Measurements from ENCODE around the gene RNU5D-1. TPM values are rescaled to one million over a fixed set of nuclear protein-coding genes. Genes with fewer than 3 reads are reported as not detected.

Gene RNU5D-1
- total and polyA plus RNA-seq, 2 of the 13 experiments (the other 11 are each of a cell fraction or from before 2014, with no cell fraction given) = 165 TPM; not detected in 1

GRCh38 chr1:44730741-44731512, at the start of gene RNU5D-1 (continued):
- no peak for TF ChIP-seq BRD4 (CRISPR knock-in tag; IDR thresholded peaks at IDR 0.05)
- TF ChIP-seq THAP9 (CRISPR knock-in tag; IDR thresholded peaks at IDR 0.05; ENCODE audit: borderline replicate concordance) = no peak
- no peak for TF ChIP-seq ETS1 (CRISPR knock-in tag; IDR thresholded peaks at IDR 0.05)
- no peak for TF ChIP-seq MYNN (CRISPR knock-in tag; IDR thresholded peaks at IDR 0.05; ENCODE audit: low read depth)
- 0 out of 2 replicates have a peak, but pooled peaks have one; percentile 36 for TF ChIP-seq GLI4 (CRISPR knock-in tag; IDR thresholded peaks at IDR 0.05; ENCODE audit: borderline replicate concordance)
- TF ChIP-seq PLRG1 (conservative IDR thresholded peaks at IDR 0.05) = no peak
- TF ChIP-seq KAT8 (CRISPR knock-in tag; IDR thresholded peaks at IDR 0.05) = peak; percentile 73
- TF ChIP-seq ZNF660 (CRISPR knock-in tag; IDR thresholded peaks at IDR 0.05; ENCODE audit: borderline replicate concordance, low read depth) = no peak
- TF ChIP-seq RAD51 (IDR thresholded peaks at IDR 0.05; ENCODE audit: borderline replicate concordance) = no peak
- TF ChIP-seq HOXD1 (CRISPR knock-in tag; IDR thresholded peaks at IDR 0.05) = no peak
- no peak for TF ChIP-seq ZNF343 (CRISPR knock-in tag; IDR thresholded peaks at IDR 0.05)
- no peak for TF ChIP-seq ZNF230 (CRISPR knock-in tag; IDR thresholded peaks at IDR 0.05)
- no peak for TF ChIP-seq ZBTB2 (CRISPR knock-in tag; IDR thresholded peaks at IDR 0.05; ENCODE audit: low read depth)
- TF ChIP-seq HNRNPL (IDR thresholded peaks at IDR 0.05; ENCODE audit: low read depth, low read length) = no peak
- TF ChIP-seq ZNF251 (CRISPR knock-in tag; IDR thresholded peaks at IDR 0.05) = no peak
- TF ChIP-seq MTERF4 (CRISPR knock-in tag; IDR thresholded peaks at IDR 0.05) = no peak
- TF ChIP-seq ZFX (CRISPR knock-in tag; IDR thresholded peaks at IDR 0.05; ENCODE audit: low read depth) = no peak
- TF ChIP-seq ZFP36 (IDR thresholded peaks at IDR 0.05; ENCODE audit: borderline replicate concordance, low read depth, low read length, partially characterized antibody) = no peak
- TF ChIP-seq ZBTB25 (CRISPR knock-in tag; IDR thresholded peaks at IDR 0.05) = no peak; the same call in 1 of the 2 replicates
- no peak for TF ChIP-seq TOPORS (CRISPR knock-in tag; IDR thresholded peaks at IDR 0.05)

All from HepG2 (cell line).